ENCODE data around the gene PCCA.
A peak's percentile ranks its signal among the peaks of the same experiment; 100 is the strongest.
"Not testable (repeated sequence)": the region's sequence is repeated elsewhere in the genome, so short reads cannot be mapped to it uniquely, and the experiment has no call there.

Gene PCCA

DNA sequence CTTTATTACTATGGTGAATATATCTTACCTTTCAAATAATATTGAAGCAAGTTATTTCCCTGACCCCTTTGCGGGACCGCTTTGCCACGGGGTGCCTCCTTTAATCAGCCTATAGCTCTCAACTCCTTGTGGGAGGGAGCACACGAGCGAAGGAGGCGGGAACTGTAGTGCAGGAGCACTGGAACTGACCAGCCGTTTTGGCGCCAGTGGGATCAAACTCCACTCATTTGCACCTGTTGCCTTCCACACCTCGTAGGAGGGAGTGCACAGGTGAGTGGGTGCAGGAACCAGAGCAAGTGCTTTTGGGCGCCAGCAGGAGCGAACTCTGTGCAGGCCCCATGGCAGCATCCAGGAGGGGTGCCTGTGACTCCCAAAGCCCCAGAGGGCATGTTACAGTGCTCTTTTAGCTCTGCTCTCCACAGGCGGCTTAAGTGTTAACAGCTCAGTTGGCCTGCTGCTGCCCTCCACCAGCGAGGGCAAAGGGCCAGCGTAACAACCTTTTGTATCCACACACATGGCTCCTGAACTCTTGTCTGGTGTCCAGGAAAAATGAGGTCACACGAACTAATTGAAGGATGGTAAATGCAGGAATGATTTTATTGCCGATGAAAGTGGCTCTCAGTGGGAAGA lies 292.8 kb downstream of the PCCA start:
- no peak for DNase-seq

DNA sequence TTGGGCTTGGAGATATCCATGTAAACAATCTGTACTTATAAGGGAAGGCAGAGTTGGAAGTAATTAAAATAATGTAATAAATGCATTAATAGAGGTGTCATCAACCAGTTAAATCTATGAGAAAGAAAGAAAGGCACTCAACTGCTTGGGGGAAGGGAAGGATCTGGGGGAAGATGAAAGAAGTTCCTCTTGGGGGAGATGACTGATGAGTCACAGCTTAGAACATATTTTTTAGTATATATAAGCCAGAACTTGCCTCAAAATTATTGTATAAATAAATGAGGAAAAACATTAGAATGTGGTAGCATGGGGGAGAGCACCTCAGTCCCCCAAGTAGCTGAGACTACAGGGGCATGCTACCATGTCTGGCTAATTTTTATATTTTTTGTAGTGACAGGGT lies 293.9 kb downstream of the PCCA start:
- DNase-seq = no peak

DNA sequence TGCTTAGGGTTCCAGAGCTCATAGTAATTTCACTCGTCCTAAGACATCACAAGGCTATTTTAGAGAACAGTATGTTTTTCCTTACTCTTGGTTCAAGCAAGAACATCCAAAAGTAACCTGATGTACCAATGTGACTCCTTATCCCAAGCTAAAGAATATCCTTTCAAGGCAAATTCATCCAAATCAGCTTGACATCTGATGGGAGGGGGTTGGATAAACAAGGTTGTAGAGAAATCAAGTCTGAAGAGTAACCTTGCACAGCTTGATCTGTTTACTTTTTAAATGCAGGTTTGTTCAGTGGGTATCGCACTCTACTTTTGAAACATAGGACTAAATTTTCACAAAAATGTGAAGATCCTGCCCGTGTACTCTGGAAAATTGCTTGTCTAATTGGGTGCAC lies 298.5 kb downstream of the PCCA start:
- no peak for DNase-seq

DNA sequence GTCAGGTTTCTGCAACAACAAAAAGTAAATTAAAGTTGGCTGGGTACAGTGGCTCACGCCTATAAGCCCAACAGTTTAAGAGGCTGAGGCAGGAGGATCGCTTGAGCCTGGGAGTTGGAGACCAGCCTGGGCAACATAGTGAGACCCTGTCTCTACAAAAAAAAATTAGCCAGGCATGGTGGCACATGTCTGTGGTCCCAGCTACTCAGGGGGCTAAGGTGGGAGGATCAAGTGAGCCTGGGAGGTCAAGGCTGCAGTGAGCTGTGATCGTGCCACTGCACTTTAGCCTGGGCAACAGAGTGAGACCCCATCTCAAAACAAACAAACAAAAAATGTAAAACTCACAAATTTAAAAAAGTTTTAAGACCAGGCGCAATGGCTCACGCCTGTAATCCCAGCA lies 299.3 kb downstream of the PCCA start:
- not testable (repeated sequence) for DNase-seq

DNA sequence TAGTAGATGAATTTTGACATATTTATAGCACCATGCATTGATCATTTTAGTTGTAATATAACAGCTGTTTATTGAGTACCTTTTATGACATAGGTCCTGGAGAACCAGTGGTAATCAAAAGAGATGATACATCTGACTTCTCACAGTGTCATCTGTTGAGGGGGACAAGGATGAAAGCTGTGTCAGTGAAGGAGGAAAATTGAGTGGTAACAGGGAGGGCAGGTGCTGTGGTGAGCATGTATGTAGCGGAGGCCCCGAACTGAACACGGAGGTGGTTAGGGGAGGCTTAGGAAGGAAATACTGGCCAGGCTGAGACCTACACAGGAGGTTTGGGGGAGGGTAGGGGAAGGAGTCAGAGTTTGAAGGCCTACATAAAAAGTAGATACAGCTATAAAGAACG lies 300.0 kb downstream of the PCCA start:
- no peak for DNase-seq

DNA sequence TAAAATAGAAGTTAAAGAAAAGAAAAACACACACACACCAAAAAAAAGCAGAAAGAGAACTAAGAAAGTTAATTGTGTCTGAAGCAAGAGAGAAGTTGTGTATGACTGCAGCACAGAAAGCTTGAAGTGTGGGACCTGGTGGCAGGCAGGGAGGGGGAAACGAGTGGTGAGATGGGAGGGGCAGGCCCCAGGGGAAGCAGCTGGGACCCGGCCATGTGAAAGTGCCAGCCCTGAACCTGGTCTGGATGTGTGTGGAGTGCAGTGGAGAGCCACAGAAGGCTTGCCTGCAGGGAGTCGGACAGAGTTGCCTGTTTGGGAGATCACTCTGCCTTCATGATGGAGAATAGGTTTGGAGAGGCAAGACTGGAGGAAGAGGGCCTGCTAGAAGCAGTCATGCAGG lies 300.7 kb downstream of the PCCA start:
- no peak for DNase-seq

DNA sequence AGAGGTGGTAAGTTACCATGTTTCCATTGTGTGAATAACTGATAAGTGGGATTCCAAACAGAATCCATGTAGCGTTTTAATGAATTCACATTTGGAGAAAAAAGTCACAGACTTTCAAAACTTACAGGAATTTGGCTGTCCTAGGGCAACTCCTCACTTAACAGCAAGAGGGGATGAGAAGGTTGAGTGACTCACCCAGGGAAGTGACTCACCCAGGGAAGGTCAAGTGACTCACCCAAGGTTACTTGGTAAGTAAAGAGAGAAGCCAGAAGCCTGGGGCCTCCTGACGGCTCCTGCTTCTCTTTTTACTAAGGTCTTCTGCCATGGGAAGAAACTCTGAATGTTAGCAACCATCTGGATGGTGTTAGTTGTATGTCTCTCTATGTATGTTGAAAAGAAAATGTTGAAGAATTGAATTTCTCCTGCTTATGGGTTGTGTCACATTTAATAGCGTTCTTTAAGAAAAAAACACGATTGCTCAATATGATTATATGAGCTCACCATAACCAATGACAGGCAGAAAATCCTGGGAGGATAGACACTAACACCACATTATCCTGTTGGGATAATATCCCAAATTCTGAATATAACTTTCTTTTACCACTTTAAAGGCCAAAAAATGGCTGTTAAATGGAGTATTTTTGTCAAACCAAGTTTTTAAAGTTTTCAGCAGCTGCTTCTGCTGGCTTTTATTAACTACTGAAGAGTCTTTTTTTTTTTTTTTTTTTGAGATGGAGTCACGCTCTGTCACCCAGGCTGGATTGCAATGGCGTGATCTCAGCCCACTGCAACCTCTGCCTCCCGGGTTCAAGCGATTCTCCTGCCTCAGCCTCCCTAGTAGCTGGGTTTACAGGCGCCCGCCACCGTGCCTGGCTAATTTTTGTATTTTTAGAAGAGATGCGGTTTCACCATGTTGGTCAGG lies 304.1 kb downstream of the PCCA start:
- DNase-seq = peak; percentile 34

DNA sequence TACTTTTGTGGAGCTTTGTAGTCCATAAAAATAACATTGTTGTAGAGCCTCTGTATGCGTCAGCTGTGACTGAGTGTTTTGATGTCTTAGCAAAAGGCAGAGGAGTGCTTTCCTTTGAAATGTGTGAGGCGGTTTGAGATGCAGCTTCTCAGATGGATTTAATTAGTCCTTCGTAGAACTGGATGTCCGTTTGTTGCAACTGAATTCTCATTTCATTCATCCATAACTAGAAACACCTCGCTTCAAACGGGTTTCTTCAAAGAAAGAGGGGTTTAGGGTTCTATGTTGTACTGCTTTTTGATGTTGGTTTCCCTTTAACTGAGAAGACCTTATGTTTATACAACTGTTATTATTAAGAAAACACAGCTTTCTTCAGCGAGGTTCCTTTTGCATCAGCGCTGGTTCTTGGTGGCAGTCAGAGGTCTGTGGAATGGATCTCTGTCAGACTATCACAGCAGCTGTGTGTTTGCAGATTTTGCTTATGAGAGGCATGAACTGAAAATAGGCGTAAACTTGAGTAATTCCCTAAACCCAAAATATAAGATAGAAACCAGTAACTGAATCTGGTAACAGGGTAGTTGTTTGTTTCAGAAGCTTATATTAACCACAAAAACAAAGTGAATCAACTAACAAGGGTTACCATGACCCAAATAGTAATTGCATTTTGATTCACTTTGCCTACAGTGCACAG lies 305.3 kb downstream of the PCCA start:
- no peak for DNase-seq

DNA sequence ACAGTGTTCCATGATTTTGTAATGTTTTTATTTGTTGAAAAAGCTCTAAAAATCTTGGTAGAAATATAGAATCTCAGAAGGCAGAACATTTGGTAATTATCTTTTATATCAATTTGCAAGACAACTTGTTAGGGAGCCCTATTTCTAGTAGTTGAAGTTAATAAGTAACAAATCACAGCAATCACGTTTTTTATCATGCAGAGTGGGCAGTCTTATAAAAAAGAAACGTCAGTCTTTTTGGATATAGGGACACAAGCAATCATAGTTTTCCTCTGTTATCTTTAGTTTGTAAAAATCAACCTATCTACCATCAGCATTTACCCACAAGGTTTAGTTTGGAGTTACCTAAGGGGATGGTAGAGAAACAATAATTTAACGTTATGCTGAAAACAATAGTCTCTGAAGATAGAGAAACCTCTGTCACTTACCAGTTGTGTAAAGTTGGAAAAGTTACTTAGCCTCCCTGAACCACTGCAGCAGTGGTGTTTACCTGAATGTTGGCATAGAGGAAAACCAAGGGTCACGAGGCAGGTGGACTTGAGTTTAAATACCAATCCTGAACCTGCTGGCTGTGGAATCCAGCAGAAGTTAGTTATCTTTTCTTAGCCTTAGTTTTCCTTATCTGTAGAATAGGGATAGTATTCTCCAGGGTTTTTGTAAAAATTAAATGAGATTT lies 306.9 kb downstream of the PCCA start:
- no peak for DNase-seq

DNA sequence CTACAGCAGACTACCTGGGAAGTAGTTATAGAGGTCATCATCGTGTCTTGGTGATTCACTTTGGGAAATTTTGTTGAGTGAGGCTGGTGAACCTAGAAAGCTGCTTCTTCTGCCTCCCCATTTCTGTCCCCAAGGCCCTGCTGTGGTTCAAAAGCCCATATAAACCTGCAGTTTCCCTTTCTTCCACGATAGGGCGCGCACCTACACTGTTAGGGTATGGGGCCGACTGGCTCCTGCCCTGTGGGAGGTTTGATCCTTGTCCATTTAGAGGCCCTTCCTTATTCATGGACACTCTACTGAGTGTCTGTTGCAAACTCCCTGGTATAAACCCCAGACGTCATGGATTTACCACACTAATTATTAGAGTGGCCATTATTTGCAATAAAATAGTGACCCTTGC lies 307.9 kb downstream of the PCCA start:
- DNase-seq = no peak

DNA sequence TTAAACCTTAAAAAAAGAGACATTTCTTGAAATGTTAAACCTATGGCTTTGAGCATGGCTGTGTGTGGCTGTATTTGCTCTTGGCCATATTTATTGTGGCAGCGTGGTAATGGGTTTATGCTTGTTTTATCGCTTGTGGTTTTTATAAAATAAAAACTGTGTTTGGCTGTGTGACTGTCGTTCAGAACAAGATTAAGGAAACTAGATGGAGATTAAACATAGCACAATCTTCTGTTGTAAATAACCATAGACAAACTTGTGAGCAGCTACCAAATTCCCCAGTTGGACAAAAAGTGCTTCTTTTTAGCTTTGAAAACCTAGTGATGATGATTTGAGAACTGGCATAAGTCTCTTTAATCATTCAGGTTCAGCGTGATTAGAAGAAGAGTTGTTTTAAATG lies 308.7 kb downstream of the PCCA start:
- no peak for DNase-seq

DNA sequence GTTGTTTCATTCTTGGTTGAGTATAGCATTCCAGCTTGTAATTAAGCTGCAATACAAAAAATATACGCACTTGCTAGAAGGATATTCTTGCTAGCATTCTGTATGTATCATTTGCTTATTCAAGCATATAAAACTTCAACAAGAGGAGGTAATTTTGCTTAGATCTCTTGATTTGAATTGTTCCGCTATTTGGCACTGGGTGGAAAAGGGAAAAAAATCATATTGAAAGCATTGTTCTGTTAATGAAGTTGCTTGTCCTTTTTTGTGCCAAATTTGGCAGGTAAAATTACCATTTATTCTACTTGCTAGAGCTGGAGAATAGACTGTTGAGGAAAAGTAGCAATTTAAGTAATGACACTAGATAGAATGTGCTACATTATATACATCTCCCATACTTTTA lies 309.5 kb downstream of the PCCA start:
- DNase-seq = no peak

DNA sequence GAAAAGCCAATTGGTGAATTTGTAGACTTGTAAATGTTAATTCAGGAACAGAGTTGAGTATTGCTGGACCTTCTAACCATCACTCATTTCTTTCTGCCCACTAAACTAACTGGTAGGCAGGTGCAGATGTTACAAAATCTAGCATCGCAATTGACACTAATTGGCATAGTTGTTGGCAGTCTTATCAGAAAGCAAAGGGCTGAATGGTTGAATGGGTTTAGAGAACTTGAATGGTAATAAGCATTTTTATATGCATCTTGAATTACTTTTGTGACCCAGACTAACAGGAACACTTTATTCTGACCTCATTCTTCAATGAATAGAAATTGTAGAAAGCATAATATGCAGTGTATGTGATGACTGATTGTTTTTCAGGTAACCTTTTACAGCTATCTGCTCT lies 310.6 kb downstream of the PCCA start:
- DNase-seq = no peak

DNA sequence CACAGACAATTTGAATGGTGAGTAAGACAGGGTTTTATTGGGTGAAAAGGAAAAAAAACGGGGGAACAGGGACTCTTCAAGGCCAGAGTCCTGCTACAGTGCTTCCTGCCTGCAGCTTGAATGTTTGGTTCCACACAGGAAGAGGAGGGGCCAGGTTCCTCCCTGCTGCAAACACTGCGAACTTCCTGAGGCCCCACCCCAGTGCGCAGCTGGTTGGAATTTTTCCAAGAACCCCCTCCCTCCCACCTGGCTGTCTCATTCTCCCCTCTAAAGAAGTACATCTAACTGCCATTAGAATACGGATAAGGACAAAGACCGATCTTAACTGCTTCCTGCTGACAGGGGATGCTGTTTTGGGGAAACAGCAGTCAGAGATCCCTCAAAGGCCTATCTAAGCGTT lies 314.8 kb downstream of the PCCA start:
- DNase-seq = no peak

DNA sequence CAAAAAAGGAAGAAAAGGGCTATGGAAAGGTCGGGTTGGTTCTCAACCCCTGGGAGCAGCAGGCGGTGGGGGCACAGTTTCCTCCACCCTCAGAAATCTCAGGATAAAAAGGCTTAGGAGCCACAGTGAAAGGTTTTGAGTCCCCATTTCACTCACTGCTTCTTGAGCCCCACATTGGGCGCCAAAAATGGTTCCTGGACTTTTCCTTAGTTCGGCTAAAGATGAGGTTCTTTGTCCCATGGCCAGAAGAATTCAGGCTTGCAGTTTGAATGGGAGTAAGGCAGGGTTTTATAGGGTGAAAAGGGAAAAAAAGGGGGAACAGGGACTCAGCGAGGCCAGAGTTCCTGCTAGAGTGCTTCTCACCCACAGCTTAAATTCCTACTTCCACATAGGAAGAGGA lies 320.2 kb downstream of the PCCA start:
- no peak for DNase-seq

DNA sequence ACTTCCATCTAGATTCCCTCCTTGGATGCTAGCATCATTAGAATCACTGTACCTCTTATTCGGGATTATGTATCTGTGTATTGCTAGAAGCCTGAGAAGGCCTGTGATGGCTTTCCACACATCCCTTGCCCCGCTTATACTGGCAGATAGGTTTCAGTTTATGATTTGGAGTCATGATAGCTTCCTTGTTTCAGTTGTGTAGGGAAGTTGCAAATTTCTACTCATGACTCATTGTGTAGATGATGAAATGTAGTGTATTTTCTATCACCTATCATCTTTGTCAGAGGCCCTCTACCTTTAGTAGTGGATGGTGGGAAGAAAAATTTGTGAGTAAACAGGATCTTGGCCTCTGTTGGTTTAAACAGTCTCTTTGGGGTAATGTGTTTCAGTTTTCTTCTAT lies 334.5 kb downstream of the PCCA start:
- DNase-seq = no peak

DNA sequence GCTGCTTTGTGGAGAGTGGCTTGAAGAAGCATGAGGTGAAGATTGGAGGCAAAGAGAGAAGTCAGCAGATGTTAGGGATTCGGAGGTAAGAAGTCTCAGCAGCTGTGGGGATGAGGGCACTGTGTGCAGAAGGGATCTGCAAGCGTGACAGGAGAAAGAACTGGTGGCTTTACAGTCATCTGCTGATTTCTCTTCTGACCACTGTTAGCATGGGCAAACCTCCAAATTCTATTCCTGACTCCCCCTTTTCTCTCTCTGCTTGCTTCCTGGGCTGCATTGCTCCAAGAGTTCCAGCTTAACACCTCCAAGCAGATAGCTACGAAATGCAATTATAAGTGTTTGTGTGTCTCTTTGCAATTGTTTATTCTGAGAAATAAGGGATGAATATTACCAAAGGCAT lies 340.1 kb downstream of the PCCA start:
- DNase-seq = no peak

DNA sequence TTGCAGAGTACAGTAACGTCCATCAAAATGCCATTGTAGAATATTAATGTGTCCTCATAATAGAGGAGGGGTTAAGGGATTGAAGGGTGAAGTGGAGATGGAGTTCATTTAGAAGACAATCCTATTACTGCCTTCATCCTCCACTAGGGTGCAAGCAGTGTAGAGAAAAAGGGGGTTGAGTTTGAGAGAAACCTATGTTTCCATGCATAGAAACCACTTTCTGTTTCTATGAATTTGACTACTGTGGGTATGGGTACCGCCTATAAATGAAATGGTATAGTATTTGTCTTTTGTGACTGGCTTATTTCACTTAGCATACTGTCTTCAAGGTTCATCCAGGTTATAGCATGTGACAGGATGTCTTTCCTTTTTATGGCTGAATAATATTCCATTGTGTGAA lies 343.7 kb downstream of the PCCA start:
- no peak for DNase-seq

DNA sequence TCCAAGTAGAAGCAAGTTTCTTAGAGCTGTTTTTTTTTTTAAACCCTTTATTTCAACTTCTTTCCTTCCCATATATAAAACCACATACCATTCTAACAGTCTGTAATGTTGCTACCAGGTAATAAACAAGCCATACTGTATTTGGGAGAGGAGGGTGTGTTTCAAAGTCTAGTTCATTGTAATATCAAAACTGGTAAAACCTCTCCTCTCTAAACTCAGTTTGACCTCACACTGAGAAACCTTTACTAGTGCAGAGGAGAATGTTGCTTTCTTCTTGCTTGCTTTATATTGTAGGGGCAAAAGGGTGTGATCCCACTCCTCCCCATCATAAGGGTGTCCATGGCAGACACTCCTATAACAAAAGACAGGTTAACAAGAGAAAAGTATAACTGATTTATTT lies 344.6 kb downstream of the PCCA start:
- no peak for DNase-seq

DNA sequence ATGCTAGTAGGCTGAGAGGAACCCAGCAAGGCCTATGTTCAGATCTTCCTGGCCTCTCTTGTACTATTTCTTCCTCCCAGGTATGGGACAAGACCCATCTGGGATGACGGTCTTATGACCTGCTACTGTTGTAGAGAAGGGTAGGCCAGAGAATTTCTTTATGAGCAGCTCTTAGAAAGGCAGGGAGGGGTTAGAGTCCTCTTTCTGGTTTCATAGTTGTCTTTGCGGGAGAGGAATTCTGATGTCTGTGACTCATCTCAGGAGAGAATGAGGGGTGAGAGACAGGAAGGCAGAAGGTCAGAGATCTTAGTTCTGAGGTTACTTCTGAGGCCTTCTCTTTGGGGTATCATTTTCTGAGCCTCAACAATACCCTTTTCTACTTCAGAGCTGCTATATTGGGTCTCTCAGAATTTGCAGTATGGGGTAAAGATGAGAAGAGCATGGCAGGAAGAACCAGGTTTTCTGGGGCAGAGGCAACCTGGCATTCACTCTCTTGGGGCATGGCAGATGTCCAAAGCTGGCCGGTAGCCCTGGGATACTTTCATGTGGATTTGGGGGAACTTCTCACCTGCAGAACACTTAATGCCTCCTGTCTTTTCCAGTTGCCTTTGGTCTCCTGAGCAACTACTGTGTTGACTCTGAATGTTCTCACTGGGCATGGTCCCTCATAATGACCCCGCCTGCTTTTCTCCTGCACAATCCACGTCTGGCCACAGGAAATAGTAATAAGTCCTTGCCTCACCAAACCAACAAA lies 345.3 kb downstream of the PCCA start:
- DNase-seq = no peak

DNA sequence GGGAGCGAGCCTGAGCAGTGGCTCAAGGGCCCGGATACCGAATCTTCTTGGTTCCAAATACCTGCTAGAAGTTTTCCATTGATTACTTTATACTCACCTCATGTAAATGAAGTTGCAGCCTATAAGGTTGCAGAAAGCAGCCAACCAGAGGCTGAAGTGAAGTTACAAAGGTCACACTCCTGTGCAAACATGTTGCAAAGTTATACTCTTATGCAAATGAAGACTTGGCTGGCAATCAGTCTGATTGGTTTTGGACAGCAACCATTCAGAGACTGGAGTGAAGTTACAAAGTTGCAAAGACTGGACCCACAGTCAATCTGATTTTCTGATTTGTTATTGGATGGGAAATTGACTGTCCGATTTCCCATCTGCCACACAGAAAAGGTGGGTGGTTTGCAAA lies 347.2 kb downstream of the PCCA start:
- no peak for DNase-seq

DNA sequence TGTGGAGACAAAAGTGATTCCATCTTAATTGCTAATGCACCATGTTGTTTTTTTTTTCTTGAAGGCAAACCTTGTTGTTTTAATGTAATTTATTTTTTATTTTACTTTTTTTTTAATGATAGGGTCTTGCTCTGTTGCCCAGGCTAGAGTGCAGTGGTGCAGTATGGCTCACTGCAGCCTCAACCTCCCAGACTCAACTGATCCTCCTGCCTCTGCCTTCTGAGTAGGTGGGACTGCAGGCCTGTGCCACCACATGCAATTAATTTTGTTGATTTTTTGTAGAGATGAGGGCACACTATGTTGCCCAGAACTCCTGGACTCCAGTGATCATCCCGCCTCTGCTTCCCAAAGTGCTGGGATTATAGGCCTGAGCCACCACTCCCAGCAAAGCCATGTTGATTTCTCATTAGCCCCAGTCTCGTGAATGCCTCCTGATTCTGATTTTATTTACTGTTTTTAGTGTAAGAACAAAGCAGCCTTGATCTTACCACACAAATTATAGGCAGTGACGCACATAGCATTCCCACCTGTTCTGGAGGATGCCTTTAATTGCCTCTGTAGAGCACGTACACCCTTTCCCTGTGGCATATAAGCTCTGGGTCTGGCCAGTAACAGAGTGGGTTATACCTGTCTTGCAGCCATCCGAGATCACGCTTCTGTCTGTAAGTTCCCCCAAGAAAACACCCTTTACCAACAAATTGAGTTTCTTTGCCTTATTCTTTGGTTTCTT lies 349.3 kb downstream of the PCCA start:
- DNase-seq = no peak
